ENCODE data around the gene SSBP4.

SSBP4 gene

DNA sequence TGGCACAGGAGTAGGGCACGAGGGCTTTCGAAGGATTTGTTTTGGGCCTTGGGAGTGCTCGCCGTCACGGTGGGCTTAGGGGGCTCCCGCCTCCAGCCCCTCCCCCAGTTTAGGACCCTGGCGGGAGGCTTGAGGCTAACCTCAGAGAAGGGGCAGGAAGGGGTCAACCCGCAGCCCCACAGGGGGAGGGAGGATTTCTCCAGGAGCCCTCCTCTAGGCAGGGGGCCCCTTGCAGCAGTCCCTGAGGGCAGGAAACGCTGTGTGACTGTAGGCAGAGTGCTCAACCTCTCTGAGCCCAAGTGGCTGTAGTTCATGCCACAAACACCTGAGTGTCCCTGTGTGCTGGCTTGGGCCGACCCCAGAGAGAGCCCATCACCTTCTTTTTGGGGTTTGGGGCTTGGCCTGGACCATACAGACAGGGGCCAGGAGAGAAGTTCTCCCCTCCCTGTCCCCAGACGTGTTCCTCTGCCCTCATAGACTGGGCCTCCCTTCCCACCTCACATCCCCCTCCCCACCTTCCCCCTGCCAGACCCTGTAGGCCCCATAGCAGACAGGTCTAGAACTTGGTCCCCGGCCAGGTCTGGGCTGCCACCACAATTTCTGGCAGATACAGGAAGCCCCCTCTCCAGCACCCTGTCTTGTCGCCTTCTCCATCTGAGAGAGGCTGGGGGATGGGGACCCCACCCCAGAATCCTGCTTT, 10.7 kb downstream of the SSBP4 start:
- Mint-ChIP-seq H3K36me3 (no peaks in the 10 kb centered on the region), H3K4me1 (peaks cover 13% of the 10 kb centered on the region), H3K4me3 (peak overlapping the region; percentile 74), H3K27me3 (no peaks in the 10 kb centered on the region), H3K9me3 (no peaks in the 10 kb centered on the region), H3K27ac (peak overlapping the region; percentile 87)
- DNase-seq (ENCODE audit: low spot score in 2 of 2) = no peak
- ATAC-seq (ENCODE audit: low read depth) = no peak

DNA sequence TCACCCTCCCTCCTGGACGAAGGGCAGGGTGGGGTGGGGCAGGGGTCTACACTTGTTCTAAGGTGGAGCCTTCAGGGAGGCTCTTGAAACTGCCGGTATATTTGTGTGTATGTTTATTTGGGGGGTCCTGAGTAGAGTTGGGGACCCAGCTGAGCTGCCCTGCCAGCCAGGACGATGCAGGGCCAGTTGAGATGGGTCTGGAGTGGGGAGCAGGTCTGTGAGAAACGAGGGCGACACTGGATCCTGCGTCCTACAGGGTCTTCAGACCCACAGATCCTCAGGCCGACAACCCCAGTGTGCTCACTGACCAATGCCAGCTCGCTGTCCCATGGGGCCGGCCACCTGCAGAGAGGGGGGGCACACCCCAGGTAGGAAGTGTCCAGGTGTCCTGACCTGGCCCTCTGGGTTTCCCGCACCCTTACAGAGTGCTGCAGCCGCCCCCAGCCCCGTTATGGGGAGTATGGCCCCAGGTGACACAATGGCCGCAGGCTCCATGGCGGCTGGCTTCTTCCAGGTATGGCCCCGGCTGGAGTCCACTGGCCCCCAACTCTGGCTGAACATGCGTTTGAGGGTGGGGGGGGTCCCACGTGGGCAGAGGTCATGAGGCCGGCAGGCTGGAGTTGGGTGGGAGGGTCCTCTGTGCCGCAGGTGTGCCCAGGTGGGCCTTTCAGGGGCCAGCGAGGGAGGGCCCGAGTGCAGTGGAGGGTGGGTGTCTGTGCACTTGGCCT, 11.4 kb downstream of the SSBP4 start:
- H3K27me3 Mint-ChIP-seq = no peaks in the 10 kb centered on the region
- H3K4me3 Mint-ChIP-seq = peak overlapping the region; percentile 27
- no peaks in the 10 kb centered on the region for H3K9me3 Mint-ChIP-seq
- H3K27ac Mint-ChIP-seq = peak overlapping the region; percentile 47
- ATAC-seq (ENCODE audit: low read depth) (no peak), DNase-seq (ENCODE audit: low spot score in 2 of 2) (no peak)
- H3K36me3 Mint-ChIP-seq = no peaks in the 10 kb centered on the region
- peaks cover 12% of the 10 kb centered on the region for H3K4me1 Mint-ChIP-seq

DNA sequence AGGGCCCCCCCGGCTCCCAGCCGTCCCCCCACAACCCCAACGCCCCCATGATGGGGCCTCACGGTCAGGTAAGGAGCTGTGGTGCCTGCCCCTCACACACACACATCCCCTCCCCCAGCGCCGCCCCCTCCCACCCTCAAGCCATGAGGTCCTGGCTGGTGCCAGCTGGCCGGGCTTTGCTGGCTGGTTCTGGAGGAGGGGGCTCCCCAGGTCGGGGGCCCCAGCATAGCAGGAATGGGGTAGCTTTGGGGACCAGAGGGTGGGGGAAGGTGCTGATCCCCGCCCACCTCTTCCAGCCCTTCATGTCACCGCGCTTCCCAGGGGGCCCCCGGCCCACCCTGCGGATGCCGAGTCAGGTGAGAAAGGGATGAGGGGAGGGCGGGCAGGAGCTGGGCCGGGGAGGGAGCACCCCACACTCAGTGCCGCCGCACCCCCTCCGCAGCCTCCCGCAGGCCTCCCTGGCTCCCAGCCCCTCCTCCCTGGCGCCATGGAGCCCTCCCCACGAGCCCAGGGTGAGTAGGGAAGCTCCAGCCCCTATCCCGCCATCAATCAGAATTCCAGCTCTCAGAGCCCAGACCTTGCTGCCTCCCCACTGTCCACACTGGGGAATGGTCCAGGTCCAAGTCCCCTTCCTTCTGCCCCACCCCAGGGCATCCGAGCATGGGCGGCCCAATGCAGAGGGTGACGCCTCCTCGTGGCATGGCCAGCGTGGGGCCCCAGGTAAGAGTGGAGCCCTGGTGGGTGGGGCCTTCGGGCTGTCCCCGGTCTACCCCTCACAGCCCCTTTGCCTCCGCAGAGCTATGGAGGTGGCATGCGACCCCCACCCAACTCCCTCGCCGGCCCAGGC, 12.4 kb downstream of the SSBP4 start:
- peak overlapping the region; percentile 67 for H3K4me3 Mint-ChIP-seq
- H3K27me3 Mint-ChIP-seq = no peaks in the 10 kb centered on the region
- ATAC-seq (ENCODE audit: low read depth) (no peak), DNase-seq (ENCODE audit: low spot score in 2 of 2) (no peak)
- no peaks in the 10 kb centered on the region for H3K36me3 Mint-ChIP-seq
- H3K4me1 Mint-ChIP-seq = peaks cover 13% of the 10 kb centered on the region
- peak overlapping the region; percentile 58 for H3K27ac Mint-ChIP-seq
- H3K9me3 Mint-ChIP-seq = no peaks in the 10 kb centered on the region

DNA sequence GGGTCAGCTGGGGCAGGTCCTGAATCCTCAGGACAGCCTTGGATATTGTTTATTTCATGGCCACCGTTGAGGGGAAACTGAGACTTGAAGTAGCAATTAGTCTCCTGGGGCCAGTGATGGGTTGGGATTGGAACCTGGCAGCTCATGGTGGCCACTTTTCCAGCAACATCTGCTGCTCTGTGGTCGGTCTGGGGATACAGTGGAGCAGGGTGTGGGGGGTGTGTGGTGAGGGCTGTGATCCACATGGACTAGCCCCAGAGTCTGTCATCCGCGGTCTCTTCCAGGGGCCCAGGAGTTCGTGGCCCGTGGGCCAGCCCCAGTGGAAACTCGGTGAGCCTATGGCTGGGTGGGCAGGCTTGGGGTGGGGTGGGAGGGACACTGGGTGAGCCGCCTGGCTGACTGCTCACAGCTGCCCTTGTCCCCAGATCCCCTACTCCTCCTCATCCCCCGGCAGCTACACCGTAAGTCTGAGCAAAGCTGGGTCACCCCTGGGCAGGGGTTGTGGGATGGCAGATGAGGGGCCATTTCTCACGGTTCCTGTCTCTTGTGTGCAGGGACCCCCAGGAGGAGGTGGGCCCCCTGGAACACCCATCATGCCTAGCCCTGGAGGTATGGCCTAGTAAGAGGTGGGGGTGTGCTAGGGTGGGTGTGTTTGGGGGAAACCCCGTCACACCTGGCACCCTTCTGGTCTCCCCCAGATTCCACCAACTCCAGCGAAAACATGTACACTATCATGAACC, 13.2 kb downstream of the SSBP4 start:
- peak overlapping the region; percentile 58 for H3K27ac Mint-ChIP-seq
- peak overlapping the region; percentile 76 for H3K4me3 Mint-ChIP-seq
- H3K36me3 Mint-ChIP-seq = no peaks in the 10 kb centered on the region
- no peaks in the 10 kb centered on the region for H3K9me3 Mint-ChIP-seq
- peaks cover 13% of the 10 kb centered on the region for H3K4me1 Mint-ChIP-seq
- no peaks in the 10 kb centered on the region for H3K27me3 Mint-ChIP-seq
- no peak for ATAC-seq (ENCODE audit: low read depth)
- DNase-seq (ENCODE audit: low spot score in 2 of 2) = no peak

DNA sequence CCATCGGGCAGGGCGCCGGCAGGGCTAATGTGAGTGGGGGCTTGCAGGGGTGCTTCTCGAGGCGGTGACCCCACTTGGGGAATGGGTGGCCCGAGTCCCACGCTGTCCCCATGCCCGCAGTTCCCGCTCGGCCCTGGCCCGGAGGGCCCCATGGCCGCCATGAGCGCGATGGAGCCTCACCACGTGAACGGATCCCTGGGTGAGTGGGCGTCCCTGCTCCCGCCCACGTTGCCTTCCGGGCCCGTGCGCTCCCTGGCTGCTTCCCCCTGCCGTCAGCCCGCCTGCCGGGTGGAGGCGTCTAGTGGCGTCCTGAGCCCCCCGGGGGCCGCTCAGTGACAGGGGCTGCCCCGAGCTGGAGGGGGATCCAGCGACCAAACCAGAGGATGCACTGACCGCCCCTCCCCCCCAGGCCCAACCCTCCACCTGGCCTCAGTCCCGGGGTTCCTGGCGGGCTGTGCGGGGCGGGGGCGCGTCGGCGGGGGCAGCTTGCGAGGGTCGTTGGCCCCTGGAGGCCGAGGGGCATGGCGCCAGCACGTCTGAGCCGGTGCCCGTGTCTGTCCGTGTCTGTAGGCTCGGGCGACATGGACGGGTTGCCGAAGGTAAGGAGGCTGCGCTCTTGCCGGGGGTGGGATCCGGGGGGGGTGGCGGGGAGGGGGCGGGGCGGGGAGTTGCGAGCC, 14.0 kb downstream of the SSBP4 start:
- Mint-ChIP-seq H3K4me3 (peak overlapping the region; percentile 76), H3K9me3 (no peaks in the 10 kb centered on the region), H3K27ac (peak overlapping the region; percentile 55), H3K4me1 (peaks cover 13% of the 10 kb centered on the region), H3K36me3 (no peaks in the 10 kb centered on the region), H3K27me3 (no peaks in the 10 kb centered on the region)
- ATAC-seq (ENCODE audit: low read depth) = peak; percentile 34
- DNase-seq (ENCODE audit: low spot score in 2 of 2) = peak; percentile 55 to 66

DNA sequence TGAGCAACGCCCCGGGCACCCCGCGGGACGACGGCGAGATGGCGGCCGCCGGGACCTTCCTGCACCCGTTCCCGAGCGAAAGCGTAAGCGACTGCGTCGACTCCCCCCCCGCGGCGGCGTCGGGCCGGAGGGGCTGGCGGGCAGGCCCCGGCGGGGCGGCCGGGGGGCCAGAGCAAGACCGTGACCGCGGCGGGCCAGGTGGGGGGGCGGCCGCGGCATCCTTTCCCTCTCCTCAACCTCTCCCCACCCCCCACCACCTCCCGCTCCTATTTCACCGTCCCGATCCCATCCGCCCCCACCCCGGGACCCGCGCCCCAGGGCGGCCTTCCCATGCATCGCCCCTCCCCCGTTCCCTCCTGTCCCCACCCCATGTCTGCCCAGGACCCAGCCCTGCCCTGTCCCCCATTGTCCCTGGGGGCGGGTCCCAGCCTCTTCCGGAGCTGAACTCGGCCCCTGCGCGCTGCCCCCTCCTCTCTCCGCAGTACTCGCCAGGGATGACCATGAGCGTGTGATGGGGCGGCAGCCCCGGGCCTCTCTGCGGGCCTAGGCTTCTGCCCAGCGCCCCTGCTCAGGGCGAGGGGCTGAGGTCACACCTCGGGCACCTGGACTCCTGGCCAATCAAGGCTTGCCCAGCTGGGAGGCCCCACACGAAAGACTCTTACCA, 14.7 kb downstream of the SSBP4 start:
- H3K27me3 Mint-ChIP-seq = no peaks in the 10 kb centered on the region
- DNase-seq (ENCODE audit: low spot score in 2 of 2) = no peak
- H3K4me1 Mint-ChIP-seq = peaks cover 13% of the 10 kb centered on the region
- no peak for ATAC-seq (ENCODE audit: low read depth)
- peak overlapping the region; percentile 89 for H3K27ac Mint-ChIP-seq
- peak overlapping the region; percentile 89 for H3K4me3 Mint-ChIP-seq
- H3K36me3 Mint-ChIP-seq = no peaks in the 10 kb centered on the region
- no peaks in the 10 kb centered on the region for H3K9me3 Mint-ChIP-seq

DNA sequence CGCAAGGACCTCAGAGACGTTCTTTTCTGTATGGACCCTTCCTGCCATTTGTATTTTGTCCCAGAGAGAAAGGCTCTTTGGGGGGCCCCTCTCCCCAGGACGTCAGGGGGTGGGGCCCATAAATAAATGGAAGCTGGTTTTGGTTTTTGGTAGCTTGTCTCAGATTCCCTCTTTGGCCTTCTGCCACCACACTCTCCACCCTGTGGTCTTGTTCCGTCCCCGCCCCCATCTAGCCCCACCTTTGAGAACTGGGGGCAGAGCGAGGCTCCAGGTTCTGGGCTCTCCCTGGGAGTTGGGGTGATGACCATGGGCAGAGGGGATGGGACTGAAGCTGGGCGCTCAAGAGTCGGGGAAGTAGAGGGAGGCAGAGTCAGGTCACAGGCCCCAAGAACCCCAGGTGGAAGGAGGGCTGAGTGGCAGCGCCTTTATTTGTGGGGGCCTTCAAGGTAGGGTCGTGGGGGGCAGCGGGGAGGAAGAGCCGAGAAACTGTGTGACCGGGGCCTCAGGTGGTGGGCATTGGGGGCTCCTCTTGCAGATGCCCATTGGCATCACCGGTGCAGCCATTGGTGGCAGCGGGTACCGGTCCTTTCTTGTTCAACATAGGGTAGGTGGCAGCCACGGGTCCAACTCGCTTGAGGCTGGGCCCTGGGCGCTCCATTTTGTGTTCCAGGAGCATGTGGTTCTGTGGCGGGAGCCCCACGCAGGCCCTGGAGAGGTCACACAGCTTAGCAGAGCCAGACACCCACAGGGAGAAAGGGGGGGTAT, 15.4 kb downstream of the SSBP4 start:
- H3K4me1 Mint-ChIP-seq = peaks cover 17% of the 10 kb centered on the region
- H3K27ac Mint-ChIP-seq = peak overlapping the region; percentile 89
- ATAC-seq (ENCODE audit: low read depth) (no peak), DNase-seq (ENCODE audit: low spot score in 2 of 2) (no peak)
- no peaks in the 10 kb centered on the region for H3K36me3 Mint-ChIP-seq
- peak overlapping the region; percentile 89 for H3K4me3 Mint-ChIP-seq
- no peaks in the 10 kb centered on the region for H3K27me3 Mint-ChIP-seq
- no peaks in the 10 kb centered on the region for H3K9me3 Mint-ChIP-seq

GRCh38 chr19:18435178-18435841, 16.1 kb downstream of the SSBP4 start:
- Mint-ChIP-seq H3K4me1 (peaks cover 18% of the 10 kb centered on the region), H3K4me3 (peak overlapping the region; percentile 11), H3K27me3 (no peaks in the 10 kb centered on the region), H3K9me3 (no peaks in the 10 kb centered on the region), H3K27ac (no peak overlapping the region), H3K36me3 (no peaks in the 10 kb centered on the region)
- ATAC-seq (ENCODE audit: low read depth) (no peak), DNase-seq (ENCODE audit: low spot score in 2 of 2) (no peak)

GRCh38 chr19:18435842-18436670, 16.9 kb downstream of the SSBP4 start:
- no peaks in the 10 kb centered on the region for H3K27me3 Mint-ChIP-seq
- H3K4me3 Mint-ChIP-seq = peak overlapping the region; percentile 78
- H3K36me3 Mint-ChIP-seq = no peaks in the 10 kb centered on the region
- peaks cover 23% of the 10 kb centered on the region for H3K4me1 Mint-ChIP-seq
- H3K9me3 Mint-ChIP-seq = no peaks in the 10 kb centered on the region
- DNase-seq (ENCODE audit: low spot score in 2 of 2) = no peak
- ATAC-seq (ENCODE audit: low read depth) = no peak
- H3K27ac Mint-ChIP-seq = no peak overlapping the region

DNA sequence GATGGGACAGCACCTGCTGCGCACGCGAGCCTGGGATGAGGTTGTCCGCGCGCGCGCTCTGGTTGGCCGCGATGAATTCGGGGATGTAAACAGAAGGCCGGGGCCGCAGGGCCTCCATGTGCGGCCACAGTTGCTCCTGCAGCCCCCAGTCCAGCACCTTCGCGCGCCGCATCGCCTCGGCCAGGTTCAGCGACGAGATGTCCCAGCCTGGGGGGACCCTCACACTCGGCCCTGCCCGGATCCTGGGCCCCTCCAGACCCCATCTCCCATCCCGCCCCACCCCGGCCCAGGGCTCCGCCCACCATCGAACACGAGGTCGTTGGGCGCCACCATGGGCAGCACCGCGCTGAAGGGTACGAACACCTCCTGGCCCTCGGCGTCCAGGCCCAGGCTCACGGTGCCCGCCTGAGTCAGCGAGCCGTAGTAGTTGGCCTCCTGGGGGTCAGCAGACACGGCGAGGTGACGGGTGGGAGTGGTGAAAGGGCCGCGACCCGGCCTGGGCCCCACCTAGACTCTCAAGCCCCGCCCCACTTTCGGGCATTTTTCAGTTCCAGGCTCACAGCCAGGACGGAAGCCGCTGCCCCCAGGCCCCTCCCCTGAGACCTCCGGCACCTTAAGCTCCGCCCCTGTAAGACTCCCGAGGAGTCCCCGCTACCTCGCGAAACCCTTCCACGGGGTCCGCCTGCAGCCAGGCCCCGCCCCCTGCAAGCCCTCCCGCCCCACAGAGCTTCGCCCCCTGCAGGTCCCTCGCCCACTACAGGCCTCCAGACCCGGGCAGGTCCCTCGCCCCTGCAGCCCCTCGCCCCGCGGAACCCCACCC, 17.7 kb downstream of the SSBP4 start:
- peak in 1 of 2 donors; percentile 60 for DNase-seq (ENCODE audit: low spot score in 2 of 2)
- no peaks in the 10 kb centered on the region for H3K36me3 Mint-ChIP-seq
- H3K27ac Mint-ChIP-seq = no peak overlapping the region
- H3K4me1 Mint-ChIP-seq = peaks cover 26% of the 10 kb centered on the region
- peak overlapping the region; percentile 79 for H3K4me3 Mint-ChIP-seq
- H3K9me3 Mint-ChIP-seq = no peaks in the 10 kb centered on the region
- ATAC-seq (ENCODE audit: low read depth) = peak; percentile 45
- no peaks in the 10 kb centered on the region for H3K27me3 Mint-ChIP-seq

Data from memory B cell (primary cell).